Heart right ventricle (tissue), 16 donors: ENCODE data around the gene SYT11. TPM values are rescaled to one million over a fixed set of nuclear protein-coding genes. Genes with fewer than 3 reads are reported as not detected.
A peak's percentile ranks its signal among the peaks of the same experiment; 100 is the strongest.

Experiments
- ATAC-seq, 8 donors: fragments of 200-7000 bp; cut with Tn5 transposase; one replicate each; pipeline ENCODE4 v1.9.1; 2020; ENCODE audit warnings: mild to moderate bottlenecking in 8 of 8, moderate library complexity in 8 of 8, moderate number of reproducible peaks in 1 of 8
- DNase-seq, 2 donors: peaks; one replicate each; pipeline ENCODE4 v3.0.0-alpha.2; 2020
- H3K27ac ChIP-seq, 10 donors: fragments of 200-600 bp; sonication (generic) in 2 of 10; one replicate each; pipeline versions ENCODE4 v1.5.0 to v1.8.0; 2020 to 2022; ENCODE audit warnings: mild to moderate bottlenecking in 3 of 10
- H3K27me3 ChIP-seq, 7 donors: fragments of 200-600 bp; one replicate each; pipeline ENCODE4 v1.8.0; 2021 to 2022; ENCODE audit warnings: mild to moderate bottlenecking in 2 of 7
- H3K36me3 ChIP-seq, 9 donors: fragments of 200-600 bp; sonication (generic) in 1 of 9; one replicate each; pipeline versions ENCODE4 v1.5.0 to v1.8.0; 2020 to 2022; ENCODE audit warnings: mild to moderate bottlenecking in 2 of 9
- H3K4me1 ChIP-seq, 9 donors: fragments of 200-600 bp; sonication (generic) in 1 of 9; one replicate each; pipeline versions ENCODE4 v1.5.0 to v1.8.0; 2020 to 2022; ENCODE audit warnings: mild to moderate bottlenecking in 4 of 9
- H3K4me3 ChIP-seq, 10 donors: fragments of 200-600 bp; sonication (generic) in 2 of 10; one replicate each; pipeline versions ENCODE4 v1.5.0 to v1.8.0; 2020 to 2022; ENCODE audit warnings: mild to moderate bottlenecking in 7 of 10, moderate library complexity in 2 of 10
- H3K9me3 ChIP-seq, 11 donors: fragments of 200-600 bp in 10 of 11; sonication (generic) in 2 of 11; one replicate each; pipeline versions ENCODE4 v1.5.0 to v1.8.0; 2013 to 2022; ENCODE audit warnings: mild to moderate bottlenecking in 2 of 11, control low read depth in 1 of 11, moderate library complexity in 1 of 11
- CTCF ChIP-seq, 9 donors: fragments of 200-600 bp; sonication (generic) in 2 of 9; IDR thresholded peaks; one replicate each; pipeline versions ENCODE4 v1.5.0 to v1.8.0; 2021 to 2022; ENCODE audit warnings: antibody characterized with exemption in 9 of 9, mild to moderate bottlenecking in 5 of 9, moderate library complexity in 1 of 9
- WGBS, 2 donors: extraction: QIAGEN DNeasy Blood & Tissue Kit; methylation state at CpG; one replicate each; pipeline ENCODE4 v1.1.7; 2013; ENCODE audit warnings: inconsistent platforms in 1 of 2; 5-methylcytosine and 5-hydroxymethylcytosine counted together
- intact Hi-C, 10 donors: fragments of 100-400 bp; cut with DNase I; formaldehyde crosslinking; loops; one replicate each; pipeline versions ENCODE4 v1.11.1 to v1.14.2; 2022
- polyA plus RNA-seq, 2 donors: library from polyadenylated mRNA; stranded (reverse); fragments of 200-250 nt; gene quantifications; one replicate each; pipeline ENCODE4 v1.2.3, GENCODE V29; 2013
- total RNA-seq, 10 donors: library from RNA; stranded (reverse); fragmentation: NEBNext Ultra II Directional in 3 of 10; extraction: Animal tissue kit (Norgen Biotek cat#: 25700) in 3 of 10; gene quantifications; one replicate each; pipeline versions ENCODE4 v1.2.1 to v1.2.4, GENCODE V29; 2021 to 2023
- donor health status: Arrhythmogenic right ventricular cardiomyopathy.
- donor health status: ischemic (EF 13 %, LVEDD 7.1; RV severe dilation, severe dysfunction).
- donor health status: healthy with polysubstance abuse.
- donor health status: DM: no; HTN: yes; CAD: no.
- donor health status: DM: no; HTN: no; CAD: no.
- donor health status: ischemic (EF 25% LVEDD 6.9; RV normal size, moderate dysfunction).
- donor health status: ischemic (EF 25% LVEDD 5.7; RV mildly dilated, moderate dysfunction).
- donor health status: healthy.
- donor health status: DM: yes; HTN: yes; CAD: no.
- donor health status: Ischemic cardiomyopathy.
- donor health status: ischemic (EF 35%, LVEDD 5.7; RV mildly dilated, moderate dysfunction).
- donor health status: nonischemic (EF 11% LVEDD 7.7; RV severe dilation, severe dysfunction).
- donor health status: DM: yes; HTN: yes; CAD: no.
- donor health status: PGD.
- donor health status: ischemic (EF 29% LVEDD 5.4; RV normal size, mild dysfunction).
- donor health status: nonischemic (EF 23%, LVEDD 6.1; RV moderate dilation, normal function).

The SYT11 gene
- total and polyA plus RNA-seq, 12 donors, result 1.8 to 19.4 (median 12.1) TPM

GRCh38 chr1:155864393-155864792 is 5.0 kb downstream of the SYT11 start:
- DNase-seq (no peak), ATAC-seq (no peak)
- TF ChIP-seq CTCF (IDR thresholded peaks at IDR 0.05), result no peak
- intact Hi-C loops, result loop anchor here in 2 of 10 donors (5.0 kb wide), 2 partner anchors 33 to 48 kb away; partner anchors contain the start of gene RIT1 (in 1 of the 2)
- peaks cover 0 to 28% (median 0%) of the 10 kb centered on the region in 9 donors for H3K36me3 ChIP-seq
- no peaks in the 10 kb centered on the region for H3K27me3 ChIP-seq
- no peak overlapping the region for H3K27ac ChIP-seq
- H3K4me1 ChIP-seq, result peaks cover 0 to 22% (median 18%) of the 10 kb centered on the region in 9 donors
- no peaks in the 10 kb centered on the region for H3K9me3 ChIP-seq
- no peak overlapping the region for H3K4me3 ChIP-seq

GRCh38 chr1:155867766-155868165 is 8.4 kb downstream of the SYT11 start:
- Histone ChIP-seq H3K4me1 (peaks cover 5 to 23% (median 14%) of the 10 kb centered on the region in 9 donors), H3K27ac (no peak overlapping the region), H3K27me3 (no peaks in the 10 kb centered on the region), H3K36me3 (peaks cover 0 to 42% (median 0%) of the 10 kb centered on the region in 9 donors), H3K4me3 (no peak overlapping the region), H3K9me3 (no peaks in the 10 kb centered on the region)
- intact Hi-C loops, result no loop called here
- TF ChIP-seq CTCF (IDR thresholded peaks at IDR 0.05), result no peak
- 92 to 96% methylated on average over 8 of the region's 8 CpGs for WGBS, 2 donors
- ATAC-seq (no peak), DNase-seq (no peak)

GRCh38 chr1:155871390-155871789 is 12.0 kb downstream of the SYT11 start:
- Histone ChIP-seq H3K9me3 (no peaks in the 10 kb centered on the region), H3K4me3 (no peak overlapping the region), H3K36me3 (peaks cover 0 to 60% (median 0%) of the 10 kb centered on the region in 9 donors), H3K4me1 (peaks cover 5 to 23% (median 14%) of the 10 kb centered on the region in 9 donors), H3K27ac (peak overlapping the region in 6 of 10 donors; percentile 6 to 62 (median 27)), H3K27me3 (no peaks in the 10 kb centered on the region)
- WGBS, 2 donors, result 29 to 32% methylated on average over 1 of the region's 1 CpG
- DNase-seq, result peak; percentile 53 to 55
- intact Hi-C loops, result no loop called here
- no peak for TF ChIP-seq CTCF (IDR thresholded peaks at IDR 0.05)
- ATAC-seq, result peak; percentile 45 to 89 (median 76)

- WGBS, 2 donors, result 95% methylated on average over 5 of the region's 5 CpGs
- Histone ChIP-seq H3K4me3 (no peak overlapping the region), H3K27me3 (no peaks in the 10 kb centered on the region), H3K27ac (peak overlapping the region in 1 of 10 donors; percentile 20), H3K4me1 (peaks cover 5 to 23% (median 14%) of the 10 kb centered on the region in 9 donors), H3K36me3 (peaks cover 0 to 57% (median 0%) of the 10 kb centered on the region in 9 donors), H3K9me3 (no peaks in the 10 kb centered on the region)
- ATAC-seq, result peak in 1 of 8 donors; percentile 16
- no peak for DNase-seq
- intact Hi-C loops, result no loop called here
- TF ChIP-seq CTCF (IDR thresholded peaks at IDR 0.05), result no peak
Observed at GRCh38 chr1:155872527-155872926, 13.2 kb downstream of the SYT11 start.
